GM23248 (cell line): ENCODE measurements around the gene LYPD8.

ENCODE experiments used
- EZH2 ChIP-seq: fragments of 200-600 bp; sonication (generic); IDR thresholded peaks from 2 replicates; pipeline ENCODE4 v1.6.1; 2018; ENCODE audit warnings: antibody characterized with exemption, mild to moderate bottlenecking; ENCODE audit not compliant: insufficient read depth, poor library complexity, severe bottlenecking
- EZH2phosphoT487 ChIP-seq: fragments of 200-600 bp; sonication (generic); IDR thresholded peaks from 2 replicates; pipeline ENCODE4 v1.6.1; 2018; ENCODE audit warnings: antibody characterized with exemption, moderate library complexity, mild to moderate bottlenecking, low read depth; ENCODE audit not compliant: insufficient read depth

GRCh38 chr1:248786156-248786555 is 30.6 kb upstream of the LYPD8 start:
- no peak for TF ChIP-seq EZH2phosphoT487
- no peak for TF ChIP-seq EZH2
